Measurements from ENCODE around the gene GRB7. TPM values are rescaled to one million over a fixed set of nuclear protein-coding genes. Genes with fewer than 3 reads are reported as not detected.

GRB7 gene
- under 1 TPM in 1 of 2 donors, not detected in 1; 0.33 TPM for total RNA-seq

DNA sequence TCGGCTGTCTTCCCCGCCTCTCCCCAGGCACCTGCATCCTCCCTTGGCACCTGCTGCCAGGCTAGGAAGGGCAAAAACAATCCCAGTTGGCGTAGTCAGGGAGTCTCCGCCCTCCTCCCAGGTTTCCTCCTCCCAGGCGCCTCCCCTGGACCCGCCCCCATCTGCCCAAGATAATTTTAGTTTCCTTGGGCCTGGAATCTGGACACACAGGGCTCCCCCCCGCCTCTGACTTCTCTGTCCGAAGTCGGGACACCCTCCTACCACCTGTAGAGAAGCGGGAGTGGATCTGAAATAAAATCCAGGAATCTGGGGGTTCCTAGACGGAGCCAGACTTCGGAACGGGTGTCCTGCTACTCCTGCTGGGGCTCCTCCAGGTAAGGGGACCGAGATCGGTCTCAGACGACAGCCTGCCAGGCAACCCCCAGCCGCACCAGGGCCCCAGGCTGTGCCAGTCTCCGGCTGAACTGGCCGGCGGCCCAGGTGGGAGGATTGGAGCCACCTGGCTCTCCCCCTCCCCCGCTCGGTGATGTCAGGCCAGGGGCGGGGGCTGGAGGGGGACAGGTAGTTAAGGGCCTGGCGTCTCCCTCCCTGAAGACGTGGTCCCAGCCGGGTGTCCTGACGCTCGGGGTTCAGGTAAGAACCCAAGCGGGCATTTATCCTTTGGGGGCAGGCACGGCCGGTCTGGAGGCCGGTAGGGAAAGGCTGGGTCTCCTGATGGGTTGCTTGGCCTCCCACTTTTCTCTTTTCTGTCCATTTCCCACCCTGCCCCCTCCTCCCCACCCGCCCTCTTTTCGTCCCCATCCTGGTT lies at the start of gene GRB7:
Gene GRB7, plus strand, starts transcription at position 179 of the 808 bp plus-strand sequence. CDS start 4,364 bp downstream, outside the sequence.

DNA sequence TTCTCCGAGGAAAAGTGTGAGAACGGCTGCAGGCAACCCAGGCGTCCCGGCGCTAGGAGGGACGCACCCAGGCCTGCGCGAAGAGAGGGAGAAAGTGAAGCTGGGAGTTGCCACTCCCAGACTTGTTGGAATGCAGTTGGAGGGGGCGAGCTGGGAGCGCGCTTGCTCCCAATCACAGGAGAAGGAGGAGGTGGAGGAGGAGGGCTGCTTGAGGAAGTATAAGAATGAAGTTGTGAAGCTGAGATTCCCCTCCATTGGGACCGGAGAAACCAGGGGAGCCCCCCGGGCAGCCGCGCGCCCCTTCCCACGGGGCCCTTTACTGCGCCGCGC lies 38.0 kb upstream of the GRB7 start, which contains the start of gene ERBB2:
Gene ERBB2, plus strand, starts transcription at position 247 of the 330 bp plus-strand sequence. CDS start 175 bp downstream, outside the sequence.

GRCh38 chr17:39730095-39730921 lies 7.4 kb upstream of the GRB7 start, which contains the start of gene MIEN1:
Gene MIEN1 (minus strand): TSS chr17:39730532. CDS start chr17:39730495, 37 bp downstream.

Small RNAs within 50 kb of the gene (small RNA-seq; reads per million reads assigned to genes)
- 0 reads per million in 2 donors for gene MIR4728

Other genes with a start within 250 kb of the GRB7 start
- not detected for gene NEUROD2, start 130.0 kb upstream of the GRB7 start, total RNA-seq
- gene PPP1R1B, start 111.0 kb upstream of the GRB7 start, total RNA-seq, result not detected
- 10 to 100 TPM; 37.2 to 39.3 TPM for gene STARD3, start 100.8 kb upstream of the GRB7 start, total RNA-seq
- gene TCAP, start 72.6 kb upstream of the GRB7 start, total RNA-seq, result under 1 TPM; 0.33 to 0.34 TPM
- gene PNMT, start 69.5 kb upstream of the GRB7 start, total RNA-seq, result not detected
- 1 to 10 TPM; 4.0 to 8.3 TPM for gene PGAP3, start 49.9 kb upstream of the GRB7 start, total RNA-seq
- gene ERBB2, start 37.9 kb upstream of the GRB7 start, total RNA-seq, result 10 to 100 TPM; 29.0 to 32.7 TPM
- gene MIEN1, start 7.4 kb upstream of the GRB7 start, total RNA-seq, result 10 to 100 TPM; 19.6 to 26.8 TPM
- gene IKZF3, start 126.4 kb downstream of the GRB7 start, total RNA-seq, result not detected
- gene ZPBP2, start 130.3 kb downstream of the GRB7 start, total RNA-seq, result not detected
- 1 to 10 TPM; 1.7 to 2.0 TPM for gene GSDMB, start 180.7 kb downstream of the GRB7 start, total RNA-seq
- 10 to 100 TPM; 21.3 to 35.8 TPM for gene ORMDL3, start 189.7 kb downstream of the GRB7 start, total RNA-seq
- not detected for gene LRRC3C, start 189.8 kb downstream of the GRB7 start, total RNA-seq
- gene GSDMA, start 225.1 kb downstream of the GRB7 start, total RNA-seq, result not detected
- gene PSMD3, start 242.9 kb downstream of the GRB7 start, total RNA-seq, result 100 to 1,000 TPM; 112 to 167 TPM

Data from melanocyte of skin (primary cell).